Measurements from ENCODE around the gene PFKFB3.
"Not testable (repeated sequence)": the region's sequence is repeated elsewhere in the genome, so short reads cannot be mapped to it uniquely, and the experiment has no call there.

The PFKFB3 gene

GRCh38 chr10:6272126-6272525 lies 69.4 kb downstream of the PFKFB3 start:
- no peak for DNase-seq (ENCODE audit: low spot score)

- DNase-seq (ENCODE audit: low spot score) = no peak
Observed at GRCh38 chr10:6273351-6273750, 70.6 kb downstream of the PFKFB3 start.

DNA sequence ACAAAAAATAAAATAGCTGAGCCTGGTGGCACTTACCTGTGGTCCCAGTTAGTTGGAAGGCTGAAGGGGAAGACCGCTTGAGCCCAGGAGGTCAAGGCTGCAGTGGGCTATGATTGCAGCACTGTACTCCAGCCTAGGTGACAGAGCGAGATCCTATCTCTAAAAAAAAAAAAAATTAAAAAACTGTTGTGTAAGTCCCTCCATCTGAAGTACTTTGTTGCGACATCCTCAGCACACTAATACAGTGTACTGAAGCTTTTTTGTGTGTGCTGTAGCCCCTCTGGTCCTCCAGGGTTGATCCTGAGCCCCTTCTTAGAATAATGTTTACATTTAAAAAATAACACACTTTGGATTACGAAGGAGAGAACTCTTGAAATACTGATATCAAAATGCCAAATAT lies 71.3 kb downstream of the PFKFB3 start:
- DNase-seq (ENCODE audit: low spot score) = no peak

DNA sequence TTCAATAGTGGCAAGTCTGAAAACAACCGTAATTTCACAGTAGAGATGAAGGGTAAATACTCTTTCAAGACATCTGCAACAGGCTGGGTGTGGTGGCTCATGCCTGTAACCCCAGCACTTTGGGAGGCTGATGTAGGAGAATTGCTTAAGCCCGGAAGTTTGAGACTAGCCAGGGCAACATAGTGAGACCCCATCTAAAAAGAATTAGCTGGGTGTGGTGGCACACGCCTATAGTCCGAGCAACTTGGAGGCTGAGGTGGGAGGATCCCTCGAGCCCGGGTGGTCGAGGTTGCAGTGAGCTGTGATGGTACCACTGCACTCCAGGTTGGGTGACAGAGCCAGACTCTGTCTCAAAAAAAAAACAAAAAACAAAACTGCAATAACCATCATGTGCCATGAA lies 71.8 kb downstream of the PFKFB3 start:
- no peak for DNase-seq (ENCODE audit: low spot score)

DNA sequence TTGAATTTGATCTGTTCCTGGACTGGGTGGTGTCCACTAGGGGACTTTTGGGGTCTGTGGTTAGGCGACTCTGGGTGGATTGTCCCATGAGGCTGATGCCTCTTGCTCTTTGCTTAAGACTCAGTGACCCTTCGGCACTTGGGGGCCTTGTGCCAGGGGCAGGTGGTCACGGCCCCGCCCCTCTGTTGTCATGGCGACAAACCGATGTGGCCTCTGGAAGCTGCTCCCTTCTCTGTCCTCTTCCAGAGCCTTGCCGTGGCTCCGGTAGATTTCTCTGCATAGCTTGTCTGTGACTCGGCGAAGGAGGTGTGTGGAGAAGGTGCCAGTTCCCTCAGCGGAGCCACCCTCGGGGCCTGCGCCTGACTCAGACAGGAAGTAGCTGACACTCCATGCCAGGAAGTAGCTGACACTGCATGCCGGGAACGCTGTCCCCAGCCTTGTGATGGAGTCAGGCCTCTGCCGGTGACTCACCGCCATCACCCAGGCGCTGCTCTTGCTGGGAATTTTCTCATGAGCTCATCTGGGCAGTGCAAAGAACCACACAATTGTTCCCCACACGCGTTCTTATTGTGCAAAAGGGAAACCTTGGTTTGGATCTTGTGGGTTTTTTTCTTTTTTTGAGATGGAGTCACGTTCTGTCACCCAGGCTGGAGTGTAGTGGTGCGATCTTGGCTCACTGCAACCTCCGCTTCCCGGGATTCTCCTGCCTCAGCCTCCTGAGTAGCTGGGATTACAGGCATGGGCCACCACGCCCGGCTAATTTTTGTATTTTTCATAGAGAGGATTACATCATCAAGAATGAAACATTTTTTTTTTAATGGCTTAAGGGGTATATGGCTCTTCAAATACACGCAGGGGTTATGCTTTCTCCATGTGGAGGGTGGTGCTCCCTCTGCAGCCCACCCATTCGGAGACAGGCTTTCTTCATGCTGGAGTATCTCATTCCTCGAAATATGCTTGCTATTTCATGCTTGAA lies 72.6 kb downstream of the PFKFB3 start:
- DNase-seq (ENCODE audit: low spot score) = peak; percentile 63

- DNase-seq (ENCODE audit: low spot score) = no peak
Observed at GRCh38 chr10:6276356-6276755, 73.6 kb downstream of the PFKFB3 start.

DNA sequence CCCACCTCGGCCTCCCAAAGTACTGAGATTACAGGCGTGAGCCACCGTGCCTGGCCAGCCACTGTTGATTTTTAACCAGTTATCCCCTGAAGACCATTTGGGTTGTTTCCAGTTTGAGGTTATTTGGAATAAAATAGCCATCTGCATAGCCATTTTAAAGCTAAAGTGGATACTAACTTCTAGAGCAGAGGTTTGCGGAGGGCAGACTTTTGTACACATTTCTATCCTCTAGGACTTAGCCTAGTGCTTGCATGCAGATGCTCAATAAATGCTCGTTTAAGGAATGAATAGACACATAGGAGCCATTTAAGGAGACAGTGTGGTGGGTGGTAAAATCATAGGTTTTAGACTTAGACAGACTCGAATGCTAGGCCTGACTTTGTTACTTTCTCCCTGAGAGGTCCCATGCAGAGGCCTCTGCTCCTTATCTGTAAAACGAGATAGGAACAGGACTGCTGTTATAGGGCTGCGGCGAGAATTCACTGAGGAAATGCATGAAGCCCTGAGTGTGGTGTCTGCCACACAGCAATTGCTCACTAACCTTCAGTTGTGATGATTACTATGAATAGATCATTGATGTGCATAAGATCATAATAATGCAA lies 75.9 kb downstream of the PFKFB3 start:
- DNase-seq (ENCODE audit: low spot score) = no peak

DNA sequence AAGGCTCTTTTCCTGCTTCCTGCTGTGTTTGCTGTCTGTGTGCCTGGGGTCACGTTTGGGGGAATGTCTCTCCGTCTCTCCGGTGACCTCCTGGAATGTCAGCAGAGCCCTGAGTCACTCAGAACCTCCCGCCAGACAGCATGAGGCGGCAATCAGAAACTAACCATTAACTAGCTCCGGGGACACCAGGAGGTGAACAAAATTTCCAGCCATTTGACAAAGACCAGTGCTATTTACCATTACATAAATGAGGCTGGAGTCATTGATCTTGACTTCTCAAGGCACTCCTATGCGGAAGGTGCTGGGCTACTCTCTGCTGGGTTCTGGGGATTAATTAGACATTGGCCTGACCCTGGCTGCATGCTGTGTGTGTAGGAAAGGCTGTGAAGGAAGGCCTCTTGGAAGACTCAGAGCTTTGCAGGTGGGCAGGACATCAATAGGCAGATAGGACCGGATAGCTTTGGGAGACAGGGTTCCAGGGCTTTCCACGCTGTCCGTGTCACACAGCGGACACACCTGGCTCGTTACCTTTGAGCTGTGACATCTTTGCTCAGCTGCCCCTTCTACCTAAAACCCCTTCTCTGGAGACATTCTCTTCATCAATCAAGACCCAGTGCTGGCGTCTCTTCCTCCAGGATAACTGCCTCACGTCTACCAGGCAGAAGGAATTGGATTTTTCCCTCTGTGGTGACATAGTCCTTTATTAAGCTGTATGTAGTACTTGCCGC lies 77.0 kb downstream of the PFKFB3 start:
- DNase-seq (ENCODE audit: low spot score) = no peak

DNA sequence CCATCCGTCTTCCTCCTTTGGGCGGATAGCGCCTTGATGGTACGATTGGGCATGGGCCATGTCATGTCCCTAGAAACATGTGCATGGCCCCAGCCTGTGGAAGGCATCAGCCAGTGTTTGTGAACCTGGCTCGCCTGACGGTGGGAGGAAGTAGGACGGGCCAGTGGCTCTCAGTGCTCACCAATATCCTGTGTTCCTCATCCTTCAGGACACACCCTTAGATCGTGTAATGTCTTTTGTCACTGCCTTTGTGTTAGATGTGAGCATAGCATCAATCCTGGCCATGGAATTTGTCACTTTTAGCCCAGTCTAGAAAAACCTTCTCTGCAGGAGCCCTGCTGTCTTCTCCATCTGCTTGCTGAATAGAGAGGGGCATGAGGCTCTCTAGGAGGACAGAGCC lies 77.6 kb downstream of the PFKFB3 start:
- DNase-seq (ENCODE audit: low spot score) = no peak

GRCh38 chr10:6282454-6282958 lies 79.8 kb downstream of the PFKFB3 start:
- DNase-seq (ENCODE audit: low spot score) = no peak

DNA sequence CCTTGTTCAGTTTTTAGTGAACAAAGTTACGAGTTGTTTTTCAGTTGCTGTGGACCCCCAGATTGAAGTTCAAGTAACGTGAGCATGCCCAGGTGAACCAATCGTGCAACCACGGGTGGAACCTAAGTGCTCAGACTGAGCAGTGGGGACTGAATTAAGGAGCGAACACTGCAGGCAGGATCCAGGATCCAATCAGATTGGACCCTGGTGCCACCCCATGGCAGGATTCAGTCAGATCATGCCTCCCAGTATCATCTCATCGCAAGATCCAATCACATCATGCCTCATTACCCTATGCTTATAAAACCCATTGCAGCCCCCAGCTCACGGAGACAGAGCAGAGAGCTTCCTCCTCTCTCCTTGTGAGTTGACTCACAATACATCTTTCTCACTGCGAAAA lies 80.9 kb downstream of the PFKFB3 start:
- DNase-seq (ENCODE audit: low spot score) = no peak

- DNase-seq (ENCODE audit: low spot score) = not testable (repeated sequence)
Observed at GRCh38 chr10:6290621-6291020, 87.9 kb downstream of the PFKFB3 start.

GRCh38 chr10:6292741-6293151 lies 90.0 kb downstream of the PFKFB3 start:
- no peak for DNase-seq (ENCODE audit: low spot score)

DNA sequence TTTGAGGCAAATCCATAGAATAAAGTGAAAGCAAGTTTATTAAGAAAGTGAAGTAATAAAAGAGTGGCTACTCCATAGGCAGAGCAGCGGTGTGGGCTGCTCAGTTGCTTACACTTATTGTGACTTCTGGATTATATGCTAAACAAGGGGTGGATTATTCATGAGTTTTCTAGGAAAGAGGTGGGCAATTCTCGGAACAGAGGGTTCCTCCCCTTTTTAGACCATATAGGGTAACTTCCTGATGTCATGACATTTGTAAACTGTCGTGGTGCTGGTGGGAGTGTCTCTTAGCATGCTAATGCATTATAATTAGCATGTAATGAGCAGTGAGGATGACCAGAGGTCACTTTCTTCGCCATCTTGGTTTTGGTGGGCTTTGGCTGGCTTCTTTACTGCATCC lies 93.7 kb downstream of the PFKFB3 start:
- not testable (repeated sequence) for DNase-seq (ENCODE audit: low spot score)

- DNase-seq (ENCODE audit: low spot score) = no peak
Observed at GRCh38 chr10:6296828-6297251, 94.1 kb downstream of the PFKFB3 start.

DNA sequence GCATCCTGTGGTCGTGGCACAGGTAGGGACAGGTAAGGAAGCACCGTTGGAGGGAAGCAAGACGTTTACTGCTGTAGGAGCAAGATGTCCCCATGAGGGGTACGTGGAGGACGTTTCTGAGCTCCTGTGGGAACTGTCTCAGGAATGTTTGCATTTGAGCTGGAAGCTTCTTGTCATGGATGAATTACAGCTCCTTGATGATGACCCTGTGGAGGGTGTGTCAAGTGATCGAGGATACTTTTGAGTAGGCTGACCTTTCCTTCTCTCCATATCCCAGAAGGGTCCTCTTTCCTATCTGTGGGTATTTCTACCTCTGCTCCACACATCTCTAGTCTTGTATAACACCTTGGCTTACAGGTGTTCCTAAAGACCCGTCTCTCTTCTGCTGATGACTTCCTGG lies 94.8 kb downstream of the PFKFB3 start:
- no peak for DNase-seq (ENCODE audit: low spot score)

- DNase-seq (ENCODE audit: low spot score) = no peak
Observed at GRCh38 chr10:6297951-6298381, 95.2 kb downstream of the PFKFB3 start.

- DNase-seq (ENCODE audit: low spot score) = no peak
Observed at GRCh38 chr10:6298428-6298827, 95.7 kb downstream of the PFKFB3 start.

GRCh38 chr10:6299234-6299633 lies 96.5 kb downstream of the PFKFB3 start:
- peak; percentile 22 for DNase-seq (ENCODE audit: low spot score)

- DNase-seq (ENCODE audit: low spot score) = no peak
Observed at GRCh38 chr10:6299743-6300105, 97.0 kb downstream of the PFKFB3 start.

- peak; percentile 34 for DNase-seq (ENCODE audit: low spot score)
Observed at GRCh38 chr10:6300106-6300783, 97.5 kb downstream of the PFKFB3 start.

Measured in putamen (tissue), 1 donor.